ENCODE results near the gene TMC5. TPM values are rescaled to one million over a fixed set of nuclear protein-coding genes. Genes with fewer than 3 reads are reported as not detected.
"Not testable (repeated sequence)": the region's sequence is repeated elsewhere in the genome, so short reads cannot be mapped to it uniquely, and the experiment has no call there.

The TMC5 gene
- total RNA-seq, 4 donors from 2014 or later, result 1.1 to 2.0 (median 1.7) TPM

- DNase-seq (ENCODE audit: low spot score in 2 of 2), result peak in 1 of 2 donors; percentile 67
- H3K36me3 ChIP-seq, result no peaks in the 10 kb centered on the region
- 28% methylated on average over 9 of the region's 9 CpGs for WGBS
- no peak overlapping the region for H3K4me3 ChIP-seq
- H3K4me1 ChIP-seq, result peaks cover 40% of the 10 kb centered on the region
- H3K27me3 ChIP-seq, result peaks cover 11% of the 10 kb centered on the region
- H3K27ac ChIP-seq, result peak overlapping the region; percentile 54
- TF ChIP-seq POLR2AphosphoS5 (IDR thresholded peaks at IDR 0.05), result no peak
- no peak for TF ChIP-seq POLR2A (IDR thresholded peaks at IDR 0.05)
- no peak for TF ChIP-seq CTCF (IDR thresholded peaks at IDR 0.05)
- TF ChIP-seq EP300 (IDR thresholded peaks at IDR 0.05), result no peak
- peaks cover 4% of the 10 kb centered on the region for H3K9me3 ChIP-seq
Observed at GRCh38 chr16:19396555-19397011, 21.1 kb upstream of the TMC5 start.

- WGBS, result 43% methylated on average over 2 of the region's 2 CpGs
- not testable (repeated sequence) for H3K4me3 ChIP-seq; DNase-seq (ENCODE audit: low spot score in 2 of 2); H3K27ac ChIP-seq; H3K36me3 ChIP-seq; H3K9me3 ChIP-seq; H3K27me3 ChIP-seq
- peaks cover 40% of the 10 kb centered on the region for H3K4me1 ChIP-seq
Observed at GRCh38 chr16:19397373-19397772, 20.3 kb upstream of the TMC5 start.

- H3K4me3 ChIP-seq, result no peak overlapping the region
- TF ChIP-seq CTCF (IDR thresholded peaks at IDR 0.05), result no peak
- no peak for TF ChIP-seq POLR2AphosphoS5 (IDR thresholded peaks at IDR 0.05)
- no peak for TF ChIP-seq EP300 (IDR thresholded peaks at IDR 0.05)
- TF ChIP-seq POLR2A (IDR thresholded peaks at IDR 0.05), result no peak
- peaks cover 4% of the 10 kb centered on the region for H3K9me3 ChIP-seq
- no peaks in the 10 kb centered on the region for H3K36me3 ChIP-seq
- 70% methylated on average over 7 of the region's 7 CpGs for WGBS
- H3K4me1 ChIP-seq, result peaks cover 17% of the 10 kb centered on the region
- no peak for DNase-seq (ENCODE audit: low spot score in 2 of 2)
- H3K27me3 ChIP-seq, result peaks cover 5% of the 10 kb centered on the region
- H3K27ac ChIP-seq, result no peak overlapping the region
Observed at GRCh38 chr16:19400711-19401110, 17.0 kb upstream of the TMC5 start.

DNA sequence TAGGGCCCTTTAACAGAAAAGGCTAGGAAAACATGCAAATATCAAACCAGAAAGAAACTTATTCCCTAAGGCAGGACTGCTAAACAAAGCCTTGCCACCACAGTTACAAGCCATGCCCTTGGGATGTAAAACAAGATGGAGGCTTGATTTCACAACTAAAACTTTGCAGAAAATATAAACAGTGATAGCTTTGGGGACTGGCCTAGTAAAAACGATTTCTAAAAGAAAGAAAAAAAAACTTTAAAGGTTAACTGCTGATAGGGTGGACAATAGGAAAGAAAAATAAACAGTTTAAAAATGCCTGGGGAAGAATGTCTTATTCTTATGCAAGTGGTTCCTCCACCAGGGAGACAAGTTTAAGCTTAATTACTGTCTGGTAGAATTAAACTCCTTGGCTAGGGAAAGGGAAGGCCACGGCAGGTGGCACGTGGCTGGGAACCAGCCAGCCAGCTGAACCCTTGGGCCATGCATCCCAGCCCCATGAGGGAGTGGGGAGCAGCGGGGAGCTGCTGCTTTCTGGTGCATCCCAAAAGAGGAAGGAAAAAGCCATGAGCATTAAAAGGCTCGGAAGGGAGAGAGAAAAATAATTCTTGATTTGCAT, 10.7 kb upstream of the TMC5 start:
- no peak for DNase-seq (ENCODE audit: low spot score in 2 of 2)
- WGBS, result 53% methylated on average over 5 of the region's 5 CpGs
- no peak overlapping the region for H3K27ac ChIP-seq
- H3K4me3 ChIP-seq, result no peak overlapping the region
- H3K36me3 ChIP-seq, result no peaks in the 10 kb centered on the region
- no peak for TF ChIP-seq EP300 (IDR thresholded peaks at IDR 0.05)
- TF ChIP-seq POLR2A (IDR thresholded peaks at IDR 0.05), result no peak
- no peak for TF ChIP-seq CTCF (IDR thresholded peaks at IDR 0.05)
- TF ChIP-seq POLR2AphosphoS5 (IDR thresholded peaks at IDR 0.05), result no peak
- no peaks in the 10 kb centered on the region for H3K9me3 ChIP-seq
- peaks cover 9% of the 10 kb centered on the region for H3K4me1 ChIP-seq
- peaks cover 37% of the 10 kb centered on the region for H3K27me3 ChIP-seq

DNA sequence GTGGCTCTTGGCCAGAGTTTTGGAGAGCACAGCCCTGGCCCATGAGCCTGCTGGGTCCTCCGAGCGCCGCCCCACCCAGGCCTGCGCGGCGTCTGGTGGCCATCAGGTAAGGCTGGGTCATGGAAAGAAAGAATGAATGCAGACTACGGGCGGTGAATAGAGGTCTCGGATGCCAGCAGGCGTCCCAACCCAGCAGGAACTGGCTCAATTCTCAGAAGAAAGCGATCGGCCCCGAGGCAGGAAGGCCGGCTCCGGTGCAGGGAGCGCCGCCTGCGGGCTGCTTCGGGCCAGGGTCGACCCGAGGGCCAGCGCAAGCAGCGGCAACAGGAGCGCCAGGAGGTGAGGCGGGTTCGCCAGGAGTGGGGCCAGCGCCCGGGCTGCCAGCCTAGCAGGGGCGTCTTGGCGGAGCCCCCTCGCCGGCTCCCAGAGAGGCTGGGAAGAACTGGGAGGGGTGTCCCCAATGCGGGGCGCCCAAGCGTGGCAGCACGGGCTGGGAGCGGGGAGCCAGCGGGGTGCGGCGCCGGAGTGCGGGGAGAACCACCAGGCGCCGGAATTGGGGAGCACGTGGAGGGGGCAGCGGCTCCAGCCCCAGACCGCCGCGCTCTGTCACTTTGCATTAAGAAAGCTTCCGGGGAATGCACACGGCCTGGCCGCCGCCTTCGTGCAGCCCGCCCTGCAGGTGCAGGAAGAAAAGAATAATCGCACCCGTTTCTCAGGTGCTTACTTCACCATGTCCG, 7.1 kb upstream of the TMC5 start:
- H3K4me1 ChIP-seq, result peaks cover 15% of the 10 kb centered on the region
- H3K27ac ChIP-seq, result no peak overlapping the region
- H3K27me3 ChIP-seq, result peaks cover 54% of the 10 kb centered on the region
- no peaks in the 10 kb centered on the region for H3K36me3 ChIP-seq
- H3K4me3 ChIP-seq, result peak overlapping the region; percentile 46
- 4% methylated on average over 32 of the region's 58 CpGs for WGBS
- no peak for DNase-seq (ENCODE audit: low spot score in 2 of 2)
- TF ChIP-seq POLR2AphosphoS5 (IDR thresholded peaks at IDR 0.05) (no peak), CTCF (IDR thresholded peaks at IDR 0.05) (no peak), POLR2A (IDR thresholded peaks at IDR 0.05) (no peak), EP300 (IDR thresholded peaks at IDR 0.05) (no peak)
- H3K9me3 ChIP-seq, result no peaks in the 10 kb centered on the region
